Neural cell (in vitro differentiated cells): Measurements from ENCODE around the gene RAB2B. TPM values are rescaled to one million over a fixed set of nuclear protein-coding genes. Genes with fewer than 3 reads are reported as not detected.

Experiments
- H2AFZ ChIP-seq: fragments of 200-600, 300-800 bp; sonication (generic), shearing (Covaris generic); 2 replicates; pipeline ENCODE4 v1.6.0; 2014; ENCODE audit warnings: low read depth, mild to moderate bottlenecking, antibody characterized with exemption, low read length, moderate library complexity
- H3F3A ChIP-seq: fragments of 200-600 bp; shearing (Covaris generic); 2 replicates; pipeline ENCODE4 v1.6.1; 2016; ENCODE audit warnings: mild to moderate bottlenecking, moderate library complexity, mixed read lengths, antibody characterized with exemption, low read length; ENCODE audit not compliant: insufficient read depth, poor library complexity, severe bottlenecking
- H3K27ac ChIP-seq: fragments of 200-600, 300-800 bp; sonication (generic), shearing (Covaris generic); 2 replicates; pipeline ENCODE4 v1.5.1; 2014; ENCODE audit warnings: mild to moderate bottlenecking, low read length, moderate library complexity
- H3K27me3 ChIP-seq: fragments of 300-800, 200-600 bp; sonication (generic), shearing (Covaris generic); 2 replicates; pipeline ENCODE4 v1.6.0; 2014; ENCODE audit warnings: mild to moderate bottlenecking, low read depth, low read length, moderate library complexity; ENCODE audit not compliant: insufficient read depth
- H3K36me3 ChIP-seq: fragments of 300-800, 200-600 bp; sonication (generic), shearing (Covaris generic); 2 replicates; pipeline ENCODE4 v1.5.1; 2014; ENCODE audit warnings: mild to moderate bottlenecking, antibody characterized with exemption, low read length, moderate library complexity; ENCODE audit not compliant: insufficient read depth
- H3K4me2 ChIP-seq: fragments of 300-800, 200-600 bp; sonication (generic), shearing (Covaris generic); 2 replicates; pipeline ENCODE4 v1.6.0; 2014; ENCODE audit warnings: mild to moderate bottlenecking, low read length
- H3K4me3 ChIP-seq: fragments of 300-800, 200-600 bp; sonication (generic), shearing (Covaris generic); 2 replicates; pipeline ENCODE4 v1.5.1; 2014; ENCODE audit warnings: mild to moderate bottlenecking, low read length, moderate library complexity
- H3K79me2 ChIP-seq: fragments of 200-600 bp; shearing (Covaris generic); replicated peaks from 2 replicates; pipeline ENCODE4 v1.6.0; 2014; ENCODE audit warnings: mild to moderate bottlenecking, low read length, moderate library complexity; ENCODE audit not compliant: insufficient read depth
- H3K9ac ChIP-seq: fragments of 300-800, 200-600 bp; sonication (generic), shearing (Covaris generic); 2 replicates; pipeline ENCODE4 v1.6.1; 2016; ENCODE audit warnings: mild to moderate bottlenecking, low read length, mixed read lengths
- H3K9me2 ChIP-seq: fragments of 200-600 bp; shearing (Covaris generic); 2 replicates; pipeline ENCODE4 v1.6.1; 2016; ENCODE audit warnings: mild to moderate bottlenecking, low read length, mixed read lengths; ENCODE audit not compliant: insufficient read depth
- H3K9me3 ChIP-seq: fragments of 200-600, 300-800 bp; sonication (generic), shearing (Covaris generic); 2 replicates; pipeline ENCODE4 v1.6.1; 2016; ENCODE audit warnings: mild to moderate bottlenecking, mixed run types, low read length, moderate library complexity, mixed read lengths
- H4K20me1 ChIP-seq: fragments of 200-600 bp; shearing (Covaris generic); 2 replicates; pipeline ENCODE4 v1.6.1; 2016; ENCODE audit warnings: mild to moderate bottlenecking, mixed run types; ENCODE audit not compliant: insufficient read depth
- EP300 ChIP-seq: fragments of 450-650 bp; conservative IDR thresholded peaks from 2 replicates; pipeline ENCODE4 v1.6.1; 2014; ENCODE audit warnings: antibody characterized with exemption, mild to moderate bottlenecking, moderate library complexity; ENCODE audit not compliant: poor library complexity, severe bottlenecking
- EZH2 ChIP-seq: fragments of 200-600, 300-800 bp; shearing (Covaris generic), sonication (generic); IDR thresholded peaks from 2 replicates; pipeline ENCODE4 v1.6.1; 2014; ENCODE audit warnings: antibody characterized with exemption, low read length, borderline replicate concordance, mild to moderate bottlenecking; ENCODE audit not compliant: insufficient read depth, poor library complexity, severe bottlenecking
- MXI1 ChIP-seq: fragments of 450-650 bp; conservative IDR thresholded peaks from 2 replicates; pipeline ENCODE4 v1.6.1; 2014; ENCODE audit warnings: antibody characterized with exemption, mild to moderate bottlenecking; ENCODE audit not compliant: poor library complexity, severe bottlenecking
- POLR2AphosphoS5 ChIP-seq: IDR thresholded peaks from 2 replicates; pipeline ENCODE4 v1.6.1; 2012
- RAD21 ChIP-seq: fragments of 450-650 bp; conservative IDR thresholded peaks from 2 replicates; pipeline ENCODE4 v1.6.1; 2014; ENCODE audit warnings: antibody characterized with exemption, mild to moderate bottlenecking, moderate library complexity
- SMC3 ChIP-seq: fragments of 450-650 bp; conservative IDR thresholded peaks from 2 replicates; pipeline ENCODE4 v1.6.1; 2014; ENCODE audit warnings: antibody characterized with exemption, mild to moderate bottlenecking, moderate library complexity; ENCODE audit not compliant: poor library complexity
- TAF1 ChIP-seq: IDR thresholded peaks from 2 replicates; pipeline ENCODE4 v1.6.1; 2012; ENCODE audit warnings: low read depth
- polyA plus RNA-seq: library from polyadenylated mRNA; depleted of rRNA; stranded (reverse); fragments of >200 nt; gene quantifications from 2 replicates; pipeline ENCODE4 v1.2.3, GENCODE V29; 2014
- TF ChIP-seq, protein P1 (sequence below): fragments of 450-650 bp; IDR thresholded peaks from 2 replicates; pipeline ENCODE4 v1.5.1; 2014; ENCODE audit warnings: antibody characterized with exemption, mild to moderate bottlenecking, moderate library complexity; ENCODE audit not compliant: poor library complexity, severe bottlenecking
- TF ChIP-seq, protein P2 (sequence below): IDR thresholded peaks from 2 replicates; pipeline ENCODE4 v1.6.1; 2012; ENCODE audit warnings: borderline replicate concordance

The RAB2B gene
- polyA plus RNA-seq, 1 donor from 2014 or later = 47.9 TPM

DNA sequence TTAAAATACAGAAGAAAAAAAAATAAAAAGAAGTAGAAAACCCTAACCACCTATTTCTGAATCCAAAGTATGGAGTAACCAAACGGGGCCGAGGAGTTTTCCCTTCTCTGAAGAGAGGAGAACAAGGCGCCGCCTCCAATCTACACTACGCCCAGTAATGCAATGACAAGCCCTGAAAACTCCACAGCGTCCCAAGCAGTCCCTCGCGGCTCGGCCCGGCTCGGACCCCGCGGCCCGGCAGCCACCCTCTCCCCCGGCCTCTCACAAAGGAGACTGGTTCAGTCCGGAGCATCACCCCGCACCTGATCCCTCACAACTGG is 21.2 kb downstream of the RAB2B start:
- H3K27me3 ChIP-seq = no peaks in the 10 kb centered on the region
- no peaks in the 10 kb centered on the region for H3K36me3 ChIP-seq
- no peaks in the 10 kb centered on the region for H3F3A ChIP-seq
- H3K27ac ChIP-seq = peak overlapping the region; percentile 87
- no peaks in the 10 kb centered on the region for H3K9me2 ChIP-seq
- TF ChIP-seq SMC3 (no peak), POLR2AphosphoS5 (no peak), RAD21 (no peak), EP300 (no peak), EZH2 (no peak), TAF1 (no peak), MXI1 (no peak)
- TF ChIP-seq, protein P1, sequence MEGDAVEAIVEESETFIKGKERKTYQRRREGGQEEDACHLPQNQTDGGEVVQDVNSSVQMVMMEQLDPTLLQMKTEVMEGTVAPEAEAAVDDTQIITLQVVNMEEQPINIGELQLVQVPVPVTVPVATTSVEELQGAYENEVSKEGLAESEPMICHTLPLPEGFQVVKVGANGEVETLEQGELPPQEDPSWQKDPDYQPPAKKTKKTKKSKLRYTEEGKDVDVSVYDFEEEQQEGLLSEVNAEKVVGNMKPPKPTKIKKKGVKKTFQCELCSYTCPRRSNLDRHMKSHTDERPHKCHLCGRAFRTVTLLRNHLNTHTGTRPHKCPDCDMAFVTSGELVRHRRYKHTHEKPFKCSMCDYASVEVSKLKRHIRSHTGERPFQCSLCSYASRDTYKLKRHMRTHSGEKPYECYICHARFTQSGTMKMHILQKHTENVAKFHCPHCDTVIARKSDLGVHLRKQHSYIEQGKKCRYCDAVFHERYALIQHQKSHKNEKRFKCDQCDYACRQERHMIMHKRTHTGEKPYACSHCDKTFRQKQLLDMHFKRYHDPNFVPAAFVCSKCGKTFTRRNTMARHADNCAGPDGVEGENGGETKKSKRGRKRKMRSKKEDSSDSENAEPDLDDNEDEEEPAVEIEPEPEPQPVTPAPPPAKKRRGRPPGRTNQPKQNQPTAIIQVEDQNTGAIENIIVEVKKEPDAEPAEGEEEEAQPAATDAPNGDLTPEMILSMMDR = no peak
- TF ChIP-seq, protein P2, sequence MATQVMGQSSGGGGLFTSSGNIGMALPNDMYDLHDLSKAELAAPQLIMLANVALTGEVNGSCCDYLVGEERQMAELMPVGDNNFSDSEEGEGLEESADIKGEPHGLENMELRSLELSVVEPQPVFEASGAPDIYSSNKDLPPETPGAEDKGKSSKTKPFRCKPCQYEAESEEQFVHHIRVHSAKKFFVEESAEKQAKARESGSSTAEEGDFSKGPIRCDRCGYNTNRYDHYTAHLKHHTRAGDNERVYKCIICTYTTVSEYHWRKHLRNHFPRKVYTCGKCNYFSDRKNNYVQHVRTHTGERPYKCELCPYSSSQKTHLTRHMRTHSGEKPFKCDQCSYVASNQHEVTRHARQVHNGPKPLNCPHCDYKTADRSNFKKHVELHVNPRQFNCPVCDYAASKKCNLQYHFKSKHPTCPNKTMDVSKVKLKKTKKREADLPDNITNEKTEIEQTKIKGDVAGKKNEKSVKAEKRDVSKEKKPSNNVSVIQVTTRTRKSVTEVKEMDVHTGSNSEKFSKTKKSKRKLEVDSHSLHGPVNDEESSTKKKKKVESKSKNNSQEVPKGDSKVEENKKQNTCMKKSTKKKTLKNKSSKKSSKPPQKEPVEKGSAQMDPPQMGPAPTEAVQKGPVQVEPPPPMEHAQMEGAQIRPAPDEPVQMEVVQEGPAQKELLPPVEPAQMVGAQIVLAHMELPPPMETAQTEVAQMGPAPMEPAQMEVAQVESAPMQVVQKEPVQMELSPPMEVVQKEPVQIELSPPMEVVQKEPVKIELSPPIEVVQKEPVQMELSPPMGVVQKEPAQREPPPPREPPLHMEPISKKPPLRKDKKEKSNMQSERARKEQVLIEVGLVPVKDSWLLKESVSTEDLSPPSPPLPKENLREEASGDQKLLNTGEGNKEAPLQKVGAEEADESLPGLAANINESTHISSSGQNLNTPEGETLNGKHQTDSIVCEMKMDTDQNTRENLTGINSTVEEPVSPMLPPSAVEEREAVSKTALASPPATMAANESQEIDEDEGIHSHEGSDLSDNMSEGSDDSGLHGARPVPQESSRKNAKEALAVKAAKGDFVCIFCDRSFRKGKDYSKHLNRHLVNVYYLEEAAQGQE = no peak
- H3K4me3 ChIP-seq = peak overlapping the region; percentile 88
- no peaks in the 10 kb centered on the region for H3K9me3 ChIP-seq
- H3K9ac ChIP-seq = peak overlapping the region; percentile 80
- H3K79me2 ChIP-seq = peaks cover 41% of the 10 kb centered on the region
- H4K20me1 ChIP-seq = no peaks in the 10 kb centered on the region
- H2AFZ ChIP-seq = peak overlapping the region; percentile 48
- H3K4me2 ChIP-seq = peak overlapping the region; percentile 79

DNA sequence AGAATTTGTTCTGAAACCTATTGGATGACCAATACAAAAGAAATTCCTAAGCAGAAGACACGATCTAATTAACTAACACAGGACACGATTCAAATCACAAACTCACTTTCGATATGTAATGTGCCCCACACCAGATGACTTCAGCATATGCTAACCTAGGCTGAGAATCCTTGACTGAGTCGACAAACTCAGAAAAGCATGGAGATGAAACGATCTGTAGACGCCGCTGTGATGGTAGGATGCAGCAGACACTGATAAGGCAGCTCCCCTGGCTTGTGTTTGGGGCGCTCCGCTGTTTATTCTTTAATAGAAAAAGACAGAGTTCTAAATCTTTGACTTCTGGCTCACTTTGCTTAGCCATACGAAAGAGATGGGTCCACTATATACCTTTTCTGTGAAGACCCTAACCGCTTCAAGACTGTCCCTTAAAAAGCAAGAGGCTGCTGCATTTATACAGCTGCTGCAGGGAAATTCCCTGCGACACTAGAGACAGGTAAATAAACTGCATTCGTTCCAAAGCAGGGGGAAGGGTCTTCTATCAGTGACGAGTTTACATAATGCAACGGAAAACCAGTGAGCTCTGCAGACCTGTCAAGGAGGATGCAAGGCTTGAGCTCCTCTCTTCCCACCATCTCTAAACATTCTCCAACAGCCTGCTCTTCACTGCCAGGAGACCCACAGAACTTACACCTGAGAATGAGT is 21.8 kb downstream of the RAB2B start:
- peak overlapping the region; percentile 87 for H3K27ac ChIP-seq
- no peaks in the 10 kb centered on the region for H3K9me2 ChIP-seq
- H3K79me2 ChIP-seq = peaks cover 47% of the 10 kb centered on the region

More for the DNA sequence above, 21.8 kb downstream of the RAB2B start:
- Histone ChIP-seq H3K9ac (peak overlapping the region; percentile 80), H3K9me3 (no peaks in the 10 kb centered on the region), H3K4me2 (peak overlapping the region; percentile 79), H3K36me3 (no peaks in the 10 kb centered on the region), H3K27me3 (no peaks in the 10 kb centered on the region), H4K20me1 (no peaks in the 10 kb centered on the region), H2AFZ (no peak overlapping the region), H3K4me3 (peak overlapping the region; percentile 88), H3F3A (no peaks in the 10 kb centered on the region)
- no peak for TF ChIP-seq EZH2
- TF ChIP-seq, protein P1 = peak; percentile 44
